ENCODE measurements around the gene MTCL1.

Gene MTCL1

DNA sequence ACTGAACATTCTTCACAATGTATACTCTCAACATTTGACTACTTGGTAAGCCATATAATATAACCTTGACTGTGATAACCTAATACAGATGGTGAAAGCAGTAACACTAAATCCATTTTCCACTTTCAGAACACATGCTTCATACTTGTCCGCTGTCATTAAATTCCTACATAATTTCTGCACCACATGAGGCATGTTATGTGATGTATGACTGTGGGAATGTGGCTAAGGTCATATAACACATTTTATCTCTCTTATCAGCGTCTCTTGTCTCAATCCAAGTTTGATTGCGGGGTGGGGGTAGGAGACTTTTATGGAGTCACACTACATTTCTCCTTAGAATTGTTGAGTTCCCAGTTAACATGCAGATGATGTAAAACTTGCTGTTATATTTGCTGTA is 110.9 kb downstream of the MTCL1 start:
- no peak for DNase-seq

GRCh38 chr18:8816816-8817215 is 111.5 kb downstream of the MTCL1 start:
- no peak for DNase-seq

GRCh38 chr18:8818982-8819381 is 113.6 kb downstream of the MTCL1 start:
- no peak for DNase-seq

GRCh38 chr18:8820396-8821082 is 115.2 kb downstream of the MTCL1 start:
- no peak for DNase-seq

GRCh38 chr18:8821083-8821465 is 115.7 kb downstream of the MTCL1 start:
- DNase-seq = no peak

DNA sequence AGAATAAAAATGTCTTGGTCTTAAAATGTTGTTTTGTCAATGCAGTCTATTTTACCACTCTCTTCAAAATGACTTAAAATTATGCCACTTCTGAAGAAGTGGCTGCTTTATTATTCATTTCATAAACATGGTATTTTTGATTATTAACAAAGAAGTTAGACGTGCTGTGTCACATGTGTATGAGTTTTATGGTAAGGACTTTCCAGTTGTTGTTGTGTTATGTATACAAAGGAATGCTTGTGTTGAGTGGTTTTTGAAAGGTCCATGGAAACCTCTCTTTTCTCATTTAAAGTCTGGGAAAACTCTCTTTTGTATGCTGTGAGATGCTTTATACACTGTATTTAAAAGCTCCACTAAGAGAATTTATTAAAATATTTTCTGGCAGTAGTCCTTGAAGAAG is 116.2 kb downstream of the MTCL1 start:
- no peak for DNase-seq

DNA sequence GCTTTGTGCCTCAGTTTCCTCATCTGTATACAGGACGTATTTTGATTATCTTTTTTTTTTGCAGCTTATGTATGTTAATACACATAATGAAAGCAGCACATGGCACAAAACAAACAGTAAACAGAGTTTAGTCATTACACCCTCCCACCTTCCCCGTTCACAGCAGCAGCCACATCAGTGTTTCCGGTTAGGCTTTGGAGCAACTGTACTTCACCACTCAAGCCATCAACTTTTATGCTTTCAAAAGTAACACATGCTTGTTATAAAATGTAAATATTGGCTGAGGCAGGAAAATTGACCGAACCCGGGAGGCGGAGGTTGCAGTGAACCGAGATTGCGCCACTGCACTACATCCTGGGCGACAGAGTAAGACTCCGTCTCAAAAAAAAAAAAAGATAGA is 117.3 kb downstream of the MTCL1 start:
- DNase-seq = no peak

DNA sequence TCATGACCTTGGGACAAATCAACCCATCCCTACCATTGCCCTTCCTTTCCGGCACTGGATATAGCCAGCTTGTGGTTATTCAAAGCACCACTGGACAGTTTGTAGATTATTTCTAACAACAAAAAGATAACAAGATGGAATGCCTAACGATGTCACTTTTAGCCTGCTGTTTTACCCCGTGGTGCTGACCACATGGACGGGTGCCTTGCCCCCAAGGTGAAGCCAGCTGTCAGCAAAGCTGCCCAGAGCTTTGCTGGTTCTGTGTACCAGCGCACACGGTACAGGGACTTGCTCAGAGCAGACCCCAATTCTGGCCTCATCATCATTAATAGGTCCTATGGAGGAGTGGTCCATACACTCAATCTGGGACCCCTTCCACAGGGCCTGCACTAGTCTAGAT is 118.2 kb downstream of the MTCL1 start:
- DNase-seq = no peak

DNA sequence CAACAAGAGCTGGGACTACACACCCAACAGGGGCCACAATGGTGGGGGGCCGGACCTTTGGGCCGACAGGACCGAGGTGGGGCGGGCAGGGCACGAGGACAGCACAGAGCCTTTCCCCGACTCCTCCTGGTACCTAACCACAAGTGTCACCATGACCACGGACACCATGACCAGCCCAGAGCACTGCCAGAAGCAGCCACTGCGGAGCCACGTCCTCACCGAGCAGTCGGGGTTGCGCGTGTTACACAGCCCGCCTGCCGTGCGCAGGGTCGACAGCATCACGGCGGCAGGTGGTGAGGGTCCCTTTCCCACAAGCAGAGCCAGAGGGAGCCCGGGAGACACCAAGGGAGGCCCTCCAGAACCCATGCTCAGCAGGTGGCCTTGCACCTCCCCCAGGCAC is 119.5 kb downstream of the MTCL1 start:
- no peak for DNase-seq

- no peak for DNase-seq
Observed at GRCh38 chr18:8825273-8825672, 119.9 kb downstream of the MTCL1 start.

DNA sequence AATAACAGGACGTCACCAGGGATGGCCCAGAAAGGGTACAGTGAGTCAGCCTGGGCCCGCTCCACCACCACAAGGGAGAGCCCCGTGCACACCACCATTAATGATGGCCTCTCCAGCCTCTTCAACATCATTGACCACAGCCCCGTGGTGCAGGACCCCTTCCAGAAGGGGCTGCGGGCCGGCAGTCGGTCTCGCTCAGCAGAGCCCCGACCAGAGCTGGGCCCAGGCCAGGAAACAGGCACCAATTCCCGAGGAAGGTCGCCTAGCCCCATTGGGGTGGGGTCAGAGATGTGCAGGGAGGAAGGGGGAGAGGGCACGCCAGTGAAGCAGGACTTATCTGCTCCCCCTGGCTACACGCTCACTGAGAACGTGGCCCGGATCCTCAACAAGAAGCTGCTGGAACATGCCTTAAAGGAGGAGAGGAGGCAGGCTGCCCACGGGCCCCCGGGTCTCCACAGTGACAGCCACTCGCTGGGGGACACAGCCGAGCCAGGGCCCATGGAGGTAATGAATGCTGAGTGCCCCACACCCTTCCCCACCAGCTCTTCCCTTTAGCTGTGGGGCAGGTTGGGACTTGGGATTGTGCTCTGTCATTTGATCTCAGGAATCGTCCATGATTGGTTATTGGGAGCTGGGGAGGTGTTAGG is 120.5 kb downstream of the MTCL1 start:
- no peak for DNase-seq

DNA sequence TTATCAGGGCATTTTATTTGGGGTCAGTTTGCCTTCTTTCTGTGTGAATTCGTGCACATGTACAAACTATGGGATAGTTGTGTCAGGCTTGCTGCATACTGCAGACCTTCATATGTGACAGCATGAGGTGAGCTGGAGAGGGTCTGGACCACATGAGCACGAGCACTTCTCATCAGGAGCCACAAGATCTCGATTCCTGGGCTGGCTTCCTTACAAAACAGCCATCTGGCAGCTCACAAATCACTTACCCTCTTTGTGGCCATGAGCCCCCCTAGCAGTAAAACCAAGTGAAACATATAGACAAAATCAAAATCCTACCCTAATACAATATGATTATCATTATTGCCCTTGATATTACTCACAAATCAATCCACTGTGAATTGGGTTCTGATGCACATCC is 121.2 kb downstream of the MTCL1 start:
- no peak for DNase-seq

DNA sequence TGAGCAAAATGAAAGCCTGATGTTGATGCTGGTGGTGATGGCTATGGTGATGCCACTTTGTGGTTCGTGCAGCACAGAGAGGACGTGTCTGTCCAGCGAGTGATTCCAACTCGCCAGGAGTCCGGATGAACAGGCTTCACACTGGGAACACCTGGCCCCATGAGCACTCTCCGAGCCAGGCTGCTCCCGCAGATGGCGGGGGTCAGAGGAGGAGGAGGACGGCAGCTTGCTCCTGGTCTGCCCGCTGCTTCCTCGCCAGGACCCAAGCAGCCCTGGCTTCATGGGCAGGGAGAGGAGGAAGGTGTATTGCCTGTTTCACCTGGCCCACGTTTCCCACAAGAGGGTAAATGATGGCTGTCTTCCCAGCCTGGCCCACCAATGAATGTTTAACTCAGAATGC is 121.6 kb downstream of the MTCL1 start:
- no peak for DNase-seq

DNA sequence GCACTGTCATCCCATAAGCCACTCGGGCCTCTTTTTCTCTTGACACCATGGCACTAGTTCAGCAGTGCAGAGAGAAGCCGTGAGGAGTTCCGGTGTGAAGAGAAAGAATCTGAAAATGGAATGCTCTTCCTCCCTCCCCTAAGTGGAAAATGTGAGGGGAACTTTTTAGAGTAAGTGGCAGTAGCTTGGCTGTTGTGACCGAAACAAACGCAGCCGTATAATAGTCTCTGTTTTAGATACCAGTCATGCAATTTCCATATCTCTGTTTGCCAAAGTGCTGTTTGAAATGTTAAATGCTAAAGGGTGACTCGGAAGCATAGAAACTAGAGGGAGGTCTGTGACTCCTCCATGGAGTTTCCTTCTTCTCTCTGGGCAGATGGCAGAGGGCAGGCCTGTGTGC is 122.9 kb downstream of the MTCL1 start:
- no peak for DNase-seq

DNA sequence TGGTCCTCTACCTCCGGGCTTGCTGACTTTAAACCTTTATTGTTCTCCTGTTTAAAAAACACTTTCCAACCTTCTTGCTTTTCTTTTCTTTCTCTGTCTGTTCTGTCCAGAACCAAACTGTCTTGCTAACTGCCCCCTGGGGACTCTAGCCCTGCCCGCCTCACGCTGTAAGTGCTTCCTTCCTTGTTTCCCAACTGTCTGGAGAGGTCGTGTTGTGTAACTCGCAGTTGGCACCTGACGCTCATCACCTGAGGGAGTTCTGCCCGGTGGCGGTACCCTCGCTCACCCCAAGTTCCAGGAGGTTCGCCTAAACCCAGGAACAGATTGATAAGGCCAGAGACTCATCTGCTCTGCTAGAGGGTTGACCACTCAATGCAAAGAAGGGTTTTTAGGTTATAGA is 123.4 kb downstream of the MTCL1 start:
- no peak for DNase-seq

- no peak for DNase-seq
Observed at GRCh38 chr18:8830067-8831060, 125.0 kb downstream of the MTCL1 start.

- DNase-seq = no peak
Observed at GRCh38 chr18:8831112-8831511, 125.8 kb downstream of the MTCL1 start.

DNA sequence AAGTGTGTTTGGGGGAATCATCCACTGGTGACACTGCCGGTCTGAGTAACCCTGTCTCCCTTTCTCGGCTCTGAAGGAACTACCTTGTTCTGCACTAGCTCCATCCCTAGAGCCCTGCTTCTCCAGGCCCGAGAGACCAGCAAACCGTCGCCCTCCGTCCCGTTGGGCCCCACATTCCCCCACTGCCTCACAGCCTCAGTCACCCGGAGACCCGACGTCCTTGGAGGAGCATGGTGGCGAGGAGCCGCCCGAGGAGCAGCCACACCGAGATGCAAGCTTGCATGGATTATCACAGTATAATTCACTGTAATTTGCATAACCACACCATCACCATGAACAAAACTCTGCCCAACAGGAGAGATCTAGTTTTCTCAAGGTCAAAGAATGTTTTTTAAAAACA is 126.2 kb downstream of the MTCL1 start:
- DNase-seq = no peak

GRCh38 chr18:8833480-8833879 is 128.1 kb downstream of the MTCL1 start:
- DNase-seq = no peak

DNA sequence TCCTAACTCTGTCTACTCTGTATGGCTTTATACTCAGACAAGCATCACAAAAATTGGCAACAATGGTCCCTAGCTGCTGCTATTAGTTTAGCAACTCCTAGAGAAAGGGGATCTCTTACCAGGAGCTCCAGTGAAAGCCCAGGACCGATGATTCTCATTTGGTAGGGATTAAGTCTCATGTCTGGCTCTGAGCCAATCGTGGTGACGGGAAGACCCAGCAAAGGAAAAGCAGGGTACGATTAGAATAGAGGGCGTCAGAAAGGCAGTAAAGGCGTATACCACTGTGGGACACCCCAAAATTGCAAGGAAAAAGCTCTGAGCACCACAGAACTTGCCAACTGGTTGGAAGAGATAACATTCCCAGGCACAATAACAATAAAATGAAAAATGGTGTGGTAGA is 129.5 kb downstream of the MTCL1 start:
- no peak for DNase-seq

DNA sequence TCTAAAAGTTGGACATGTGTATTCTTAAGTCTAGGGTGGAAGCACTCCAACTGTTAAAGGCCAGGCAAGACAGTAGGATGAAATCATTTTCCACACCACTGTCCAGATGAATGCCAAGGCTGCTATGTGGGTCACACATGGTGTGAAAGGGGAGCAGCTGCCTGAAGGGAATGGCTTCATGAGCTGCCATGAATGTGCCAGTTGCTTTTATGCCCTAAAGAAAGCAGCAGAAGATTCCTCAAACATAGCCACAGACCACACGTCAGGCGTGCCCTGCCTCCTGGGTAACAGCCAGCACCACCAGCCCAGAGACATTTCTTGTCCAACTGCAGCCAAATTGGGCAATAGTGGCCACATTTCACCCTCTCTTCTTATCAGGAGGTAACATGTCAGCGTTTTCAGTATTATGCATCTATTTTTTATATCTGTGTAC is 130.2 kb downstream of the MTCL1 start:
- no peak for DNase-seq

- no peak for DNase-seq
Observed at GRCh38 chr18:8839281-8839680, 133.9 kb downstream of the MTCL1 start.

DNA sequence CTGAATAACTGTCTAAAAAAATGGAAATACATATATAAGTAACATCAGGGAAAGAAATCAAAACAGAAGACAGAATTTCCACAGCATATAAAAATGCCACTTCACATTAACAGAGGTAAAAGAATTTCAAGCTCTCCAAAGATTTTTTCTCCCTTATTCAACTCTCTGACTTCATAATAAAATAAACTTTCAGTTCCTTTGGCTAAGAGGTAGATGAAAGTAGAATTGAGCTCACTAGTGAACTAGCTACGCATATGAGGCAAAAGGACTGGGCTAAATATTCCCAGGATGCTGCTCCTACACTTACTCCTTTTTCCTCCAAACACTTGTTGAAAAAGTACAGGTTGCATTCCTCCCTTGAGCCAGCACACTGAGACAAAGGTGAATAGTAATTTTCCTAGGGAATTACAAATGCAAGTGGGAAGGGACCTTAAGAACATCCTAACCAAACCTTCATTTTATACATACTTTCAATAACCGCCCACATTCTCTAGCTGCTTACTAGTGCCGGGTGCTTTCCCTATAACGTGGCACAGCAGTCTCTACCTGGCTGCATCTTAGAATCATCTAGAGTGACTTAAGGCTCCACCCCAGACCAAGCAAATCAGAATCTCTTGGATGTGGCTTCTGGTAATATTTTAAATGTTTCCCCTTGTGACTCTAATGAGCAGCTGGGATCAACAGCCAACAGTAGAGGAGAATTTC is 136.6 kb downstream of the MTCL1 start:
- no peak for DNase-seq
